ENCODE measurements around the gene STIM2. TPM values are rescaled to one million over a fixed set of nuclear protein-coding genes. Genes with fewer than 3 reads are reported as not detected.
A peak's percentile ranks its signal among the peaks of the same experiment; 100 is the strongest.

Gene STIM2
- total and polyA plus RNA-seq, 10 of the 15 experiments (the other 5 are each of a cell fraction or from before 2014, with no cell fraction given), result 4.7 to 41.5 (median 16.9) TPM

DNA sequence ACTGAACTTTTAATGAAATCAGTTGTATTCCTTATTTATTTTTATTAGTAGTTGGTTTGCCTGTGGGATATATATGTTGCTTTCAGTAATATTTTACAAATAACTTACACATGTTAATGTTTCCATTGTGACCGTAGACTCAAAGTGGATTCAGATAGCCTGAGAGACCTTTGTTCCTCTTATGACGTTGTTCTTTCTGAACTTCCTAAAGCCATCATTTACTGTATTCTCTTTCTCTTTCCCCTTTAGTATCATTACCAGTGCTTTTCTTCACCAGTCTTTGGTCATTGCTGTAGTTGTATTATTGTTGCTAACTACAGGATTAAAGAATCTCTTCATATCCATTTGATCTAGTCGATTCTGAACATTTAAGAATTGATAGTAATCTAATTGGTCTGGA is 4.3 kb downstream of the STIM2 start:
- 0 out of 4 replicates have a peak, but pooled peaks cover 0 to 2% of the 10 kb centered on the region in 2 experiments for H3K36me3 ChIP-seq (ENCODE audit: control insufficient read depth in 2 of 2, insufficient read depth in 2 of 2, low read length in 1 of 2)
- no TSS peak for BruUV-seq (replicated peaks)
- TF ChIP-seq IKZF2 (IDR thresholded peaks at IDR 0.05) (peak in 1 of 2 experiments; percentile 34; a peak in 1 of 4 replicates), ATF7 (IDR thresholded peaks at IDR 0.05; ENCODE audit: low read depth) (peak; percentile 55), NBN (IDR thresholded peaks at IDR 0.05) (0 out of 2 replicates have a peak, but pooled peaks have one; percentile 53), NRF1 (conservative IDR thresholded peaks at IDR 0.05; ENCODE audit: low read depth, low read length) (no peak)
- H3K4me1 ChIP-seq (ENCODE audit: control insufficient read depth, insufficient read depth, low read length), result peaks cover 17% of the 10 kb centered on the region
- ATAC-seq (no peak), DNase-seq (ENCODE audit: low read depth, low spot score) (no peak), FAIRE-seq (no peak)
- intact Hi-C loops (cut with micrococcal nuclease; ENCODE audit: unreplicated experiment), result loop anchor here (5.0 kb wide), 1 partner anchor 408 kb away; no protein-coding TSS in a partner anchor
- peaks cover 75% of the 10 kb centered on the region for H3K79me2 ChIP-seq (ENCODE audit: control insufficient read depth, insufficient read depth, low read length)
- in situ Hi-C loops (cut with MboI), result no loop called here
- ChIA-PET POLR2A (interaction anchor here (3.3 kb wide), 1 partner anchor 20 kb away, joined by 37 read pairs; no protein-coding TSS in a partner anchor), CTCF (interaction anchor here (0.8 to 1.9 kb wide), 3 partner anchors 16 to 146 kb away, joined by 3 to 5 read pairs (median 3); no protein-coding TSS in a partner anchor), RAD21 (ENCODE audit: unreplicated experiment) (interaction anchor here (1.2 to 6.7 kb wide), 6 partner anchors 20 to 140 kb away, joined by 3 to 81 read pairs (median 14); no protein-coding TSS in a partner anchor), SMC1A (ENCODE audit: uncharacterized antibody, unreplicated experiment) (interaction anchor here (0.6 to 6.9 kb wide), 7 partner anchors 8 to 145 kb away, joined by 3 to 116 read pairs (median 9); no protein-coding TSS in a partner anchor)
- no peak overlapping the region; the same call in 1 of the 2 replicates for H3K27ac ChIP-seq (ENCODE audit: control insufficient read depth, insufficient read depth)
- H3K9ac ChIP-seq (ENCODE audit: control insufficient read depth, insufficient read depth, low read length), result no peak overlapping the region
- WGBS (ENCODE audit: insufficient coverage, insufficient replicate concordance, low lambda C conversion rate, missing lambda C conversion rate), result 81% methylated on average over 3 of the region's 3 CpGs
- H3K9me3 ChIP-seq (replicated peaks; ENCODE audit: control insufficient read depth, insufficient read depth, low read length), result no peaks in the 10 kb centered on the region
- H3K4me2 ChIP-seq (ENCODE audit: control insufficient read depth, insufficient read depth), result peak overlapping the region; percentile 71
- H2AFZ ChIP-seq (ENCODE audit: control insufficient read depth, low read depth, low read length), result no peak overlapping the region
- peak overlapping the region; percentile 39; the same call in 1 of the 2 replicates for H3K4me3 ChIP-seq
- no peaks in the 10 kb centered on the region; the same call in 1 of the 2 replicates for H4K20me1 ChIP-seq (ENCODE audit: control insufficient read depth, insufficient read depth)
- H3K27me3 ChIP-seq (replicated peaks in 1 of 2; ENCODE audit: control insufficient read depth in 2 of 2, insufficient read depth in 2 of 2, low read length in 1 of 2), result no peaks in the 10 kb centered on the region

DNA sequence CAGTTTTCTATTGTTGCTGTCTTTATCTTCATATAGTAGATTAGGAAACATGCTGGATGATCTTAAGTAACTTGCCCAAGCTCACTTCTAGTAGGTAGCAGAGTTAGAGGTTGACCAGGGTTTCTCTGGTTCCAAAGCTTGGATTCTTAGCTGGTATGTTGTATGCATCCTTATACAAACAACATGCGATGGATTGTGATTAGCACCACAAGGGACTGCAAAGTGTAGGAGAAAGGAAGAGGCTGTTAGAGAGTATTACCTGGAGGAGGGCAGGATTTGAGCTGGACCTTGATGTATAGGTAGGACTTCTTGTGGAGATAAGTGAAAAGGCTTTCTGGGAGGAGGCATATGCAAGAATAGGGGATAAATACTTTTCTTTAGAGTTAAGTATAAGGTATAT is 5.6 kb downstream of the STIM2 start:
- H3K4me3 ChIP-seq, result no peak overlapping the region
- no peaks in the 10 kb centered on the region for H3K9me3 ChIP-seq (replicated peaks; ENCODE audit: control insufficient read depth, insufficient read depth, low read length)
- POLR2A ChIA-PET, result interaction anchor here (0.7 to 3.3 kb wide), 6 partner anchors 8 to 127 kb away, joined by 3 to 37 read pairs (median 4); no protein-coding TSS in a partner anchor
- no TSS peak for BruUV-seq (replicated peaks)
- SMC1A ChIA-PET (ENCODE audit: uncharacterized antibody, unreplicated experiment), result interaction anchor here (0.6 to 6.9 kb wide), 18 partner anchors 8 to 174 kb away, joined by 3 to 116 read pairs (median 8); no protein-coding TSS in a partner anchor
- H3K79me2 ChIP-seq (ENCODE audit: control insufficient read depth, insufficient read depth, low read length), result peaks cover 75% of the 10 kb centered on the region
- TF ChIP-seq STAT1 (conservative IDR thresholded peaks at IDR 0.05) (no peak), NR2C1 (IDR thresholded peaks at IDR 0.05) (no peak), EZH2 (IDR thresholded peaks at IDR 0.05; ENCODE audit: borderline replicate concordance, control insufficient read depth, low read depth, low read length) (no peak), ESRRA (IDR thresholded peaks at IDR 0.05; ENCODE audit: low read length) (no peak), POU2F2 (IDR thresholded peaks at IDR 0.05; ENCODE audit: borderline replicate concordance, low read depth, low read length) (no peak), TCF7 (IDR thresholded peaks at IDR 0.05; ENCODE audit: borderline replicate concordance) (no peak), HDGF (IDR thresholded peaks at IDR 0.05) (no peak), SIN3A (IDR thresholded peaks at IDR 0.05; ENCODE audit: low read depth, low read length) (no peak), CEBPB (IDR thresholded peaks at IDR 0.05; ENCODE audit: borderline replicate concordance in 1 of 2, low read depth in 2 of 2, low read length in 2 of 2) (no peak), CBX3 (IDR thresholded peaks at IDR 0.05; ENCODE audit: borderline replicate concordance, low read depth) (no peak)
- TF ChIP-seq, protein P1, sequence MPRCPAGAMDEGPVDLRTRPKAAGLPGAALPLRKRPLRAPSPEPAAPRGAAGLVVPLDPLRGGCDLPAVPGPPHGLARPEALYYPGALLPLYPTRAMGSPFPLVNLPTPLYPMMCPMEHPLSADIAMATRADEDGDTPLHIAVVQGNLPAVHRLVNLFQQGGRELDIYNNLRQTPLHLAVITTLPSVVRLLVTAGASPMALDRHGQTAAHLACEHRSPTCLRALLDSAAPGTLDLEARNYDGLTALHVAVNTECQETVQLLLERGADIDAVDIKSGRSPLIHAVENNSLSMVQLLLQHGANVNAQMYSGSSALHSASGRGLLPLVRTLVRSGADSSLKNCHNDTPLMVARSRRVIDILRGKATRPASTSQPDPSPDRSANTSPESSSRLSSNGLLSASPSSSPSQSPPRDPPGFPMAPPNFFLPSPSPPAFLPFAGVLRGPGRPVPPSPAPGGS (IDR thresholded peaks at IDR 0.05; ENCODE audit: borderline replicate concordance, insufficient read depth, low read depth, low read length, poor library complexity, severe bottlenecking), result no peak
- H3K9ac ChIP-seq (ENCODE audit: control insufficient read depth, insufficient read depth, low read length), result no peak overlapping the region
- peak overlapping the region; percentile 50; the same call in 1 of the 2 replicates for H3K4me2 ChIP-seq (ENCODE audit: control insufficient read depth, insufficient read depth)
- peaks cover 14% of the 10 kb centered on the region for H3K4me1 ChIP-seq (ENCODE audit: control insufficient read depth, insufficient read depth, low read length)
- ATAC-seq, result no peak
- in situ Hi-C loops (cut with MboI) (no loop called here), intact Hi-C loops (cut with micrococcal nuclease; ENCODE audit: unreplicated experiment) (no loop called here)
- 0 out of 4 replicates have a peak, but pooled peaks cover 0 to 2% of the 10 kb centered on the region in 2 experiments for H3K36me3 ChIP-seq (ENCODE audit: control insufficient read depth in 2 of 2, insufficient read depth in 2 of 2, low read length in 1 of 2)
- no peak for DNase-seq (ENCODE audit: low read depth, low spot score)
- H4K20me1 ChIP-seq (ENCODE audit: control insufficient read depth, insufficient read depth), result no peaks in the 10 kb centered on the region; the same call in 1 of the 2 replicates
- CTCF ChIA-PET, result interaction anchor here (1.0 to 2.6 kb wide), 7 partner anchors 19 to 141 kb away, joined by 3 to 22 read pairs (median 4); no protein-coding TSS in a partner anchor
- no peaks in the 10 kb centered on the region for H3K27me3 ChIP-seq (replicated peaks in 1 of 2; ENCODE audit: control insufficient read depth in 2 of 2, insufficient read depth in 2 of 2, low read length in 1 of 2)
- RAD21 ChIA-PET (ENCODE audit: unreplicated experiment), result interaction anchor here (0.8 to 6.7 kb wide), 11 partner anchors 9 to 282 kb away, joined by 3 to 81 read pairs (median 4); partner anchors contain the start of gene TBC1D19
- FAIRE-seq, result no peak
- H2AFZ ChIP-seq (ENCODE audit: control insufficient read depth, low read depth, low read length), result no peak overlapping the region
- 94% methylated on average over 1 of the region's 1 CpG for WGBS (ENCODE audit: insufficient coverage, insufficient replicate concordance, low lambda C conversion rate, missing lambda C conversion rate)
- H3K27ac ChIP-seq (ENCODE audit: control insufficient read depth, insufficient read depth), result no peak overlapping the region

Data from GM12878 (cell line).